Glutamatergic neuron (in vitro differentiated cells): Measurements from ENCODE around the gene TRAFD1. TPM values are rescaled to one million over a fixed set of nuclear protein-coding genes. Genes with fewer than 3 reads are reported as not detected.

Experiments used
- DNase-seq: peaks from one replicate; pipeline ENCODE4 v3.0.0; 2022
- H3K27ac Mint-ChIP-seq: one replicate; pipeline ENCODE4 v1.8.0; 2020; ENCODE audit warnings: mild to moderate bottlenecking, mixed read lengths, inconsistent platforms; ENCODE audit not compliant: unreplicated experiment
- H3K27me3 Mint-ChIP-seq: one replicate; pipeline ENCODE4 v1.8.0; 2020; ENCODE audit warnings: mild to moderate bottlenecking, moderate library complexity, mixed read lengths, inconsistent platforms; ENCODE audit not compliant: unreplicated experiment
- H3K36me3 Mint-ChIP-seq: one replicate; pipeline ENCODE4 v1.8.0; 2020; ENCODE audit warnings: mild to moderate bottlenecking, mixed read lengths, inconsistent platforms; ENCODE audit not compliant: unreplicated experiment
- H3K4me1 Mint-ChIP-seq: one replicate; pipeline ENCODE4 v1.8.0; 2020; ENCODE audit warnings: mild to moderate bottlenecking, low read depth, mixed read lengths, inconsistent platforms; ENCODE audit not compliant: unreplicated experiment
- H3K4me3 Mint-ChIP-seq: one replicate; pipeline ENCODE4 v1.8.0; 2020; ENCODE audit warnings: mild to moderate bottlenecking, mixed read lengths, inconsistent platforms; ENCODE audit not compliant: unreplicated experiment
- H3K9me3 Mint-ChIP-seq: one replicate; pipeline ENCODE4 v1.8.0; 2020; ENCODE audit warnings: mild to moderate bottlenecking, moderate library complexity, mixed read lengths, inconsistent platforms; ENCODE audit not compliant: unreplicated experiment
- total RNA-seq: library from RNA; stranded (reverse); fragmentation: NEBNext Ultra II Directional; extraction: Animal tissue kit (Norgen Biotek cat#: 25700); gene quantifications from one replicate; pipeline ENCODE4 v1.2.1, GENCODE V29; 2021; ENCODE audit not compliant: unreplicated experiment
- TF ChIP-seq, protein P1 (sequence below): fragments of 200-600 bp; sonication (generic); IDR thresholded peaks from one replicate; pipeline ENCODE4 v1.5.0; 2021; ENCODE audit not compliant: partially characterized antibody, unreplicated experiment

Gene TRAFD1
- total RNA-seq, 1 donor from 2014 or later: 36.8 TPM

DNA sequence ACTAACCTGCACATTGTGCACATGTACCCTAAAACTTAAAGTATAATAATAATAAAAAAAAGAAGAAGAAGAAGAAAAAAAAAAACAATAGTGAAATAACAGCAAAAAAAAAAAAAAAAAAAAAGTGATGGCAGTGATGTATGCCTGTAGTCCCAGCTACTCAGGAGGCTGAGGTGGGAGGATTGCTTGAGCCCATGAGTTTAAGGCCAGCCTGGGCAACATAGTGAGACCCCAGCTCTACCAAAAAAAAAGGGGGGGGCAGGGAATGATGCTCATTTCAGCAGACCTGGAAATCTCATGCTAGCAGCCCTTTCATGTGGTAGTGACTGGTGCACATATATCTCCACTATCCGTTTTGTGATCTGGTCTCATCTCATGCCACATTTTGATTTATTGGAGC, 20.8 kb downstream of the TRAFD1 start:
- TF ChIP-seq, protein P1, sequence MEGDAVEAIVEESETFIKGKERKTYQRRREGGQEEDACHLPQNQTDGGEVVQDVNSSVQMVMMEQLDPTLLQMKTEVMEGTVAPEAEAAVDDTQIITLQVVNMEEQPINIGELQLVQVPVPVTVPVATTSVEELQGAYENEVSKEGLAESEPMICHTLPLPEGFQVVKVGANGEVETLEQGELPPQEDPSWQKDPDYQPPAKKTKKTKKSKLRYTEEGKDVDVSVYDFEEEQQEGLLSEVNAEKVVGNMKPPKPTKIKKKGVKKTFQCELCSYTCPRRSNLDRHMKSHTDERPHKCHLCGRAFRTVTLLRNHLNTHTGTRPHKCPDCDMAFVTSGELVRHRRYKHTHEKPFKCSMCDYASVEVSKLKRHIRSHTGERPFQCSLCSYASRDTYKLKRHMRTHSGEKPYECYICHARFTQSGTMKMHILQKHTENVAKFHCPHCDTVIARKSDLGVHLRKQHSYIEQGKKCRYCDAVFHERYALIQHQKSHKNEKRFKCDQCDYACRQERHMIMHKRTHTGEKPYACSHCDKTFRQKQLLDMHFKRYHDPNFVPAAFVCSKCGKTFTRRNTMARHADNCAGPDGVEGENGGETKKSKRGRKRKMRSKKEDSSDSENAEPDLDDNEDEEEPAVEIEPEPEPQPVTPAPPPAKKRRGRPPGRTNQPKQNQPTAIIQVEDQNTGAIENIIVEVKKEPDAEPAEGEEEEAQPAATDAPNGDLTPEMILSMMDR: no peak
- H3K36me3 Mint-ChIP-seq: no peaks in the 10 kb centered on the region
- no peak overlapping the region for H3K27ac Mint-ChIP-seq
- peaks cover 2% of the 10 kb centered on the region for H3K27me3 Mint-ChIP-seq
- no peak for DNase-seq
- H3K4me3 Mint-ChIP-seq: no peak overlapping the region
- H3K4me1 Mint-ChIP-seq: peaks cover 2% of the 10 kb centered on the region
- no peaks in the 10 kb centered on the region for H3K9me3 Mint-ChIP-seq

DNA sequence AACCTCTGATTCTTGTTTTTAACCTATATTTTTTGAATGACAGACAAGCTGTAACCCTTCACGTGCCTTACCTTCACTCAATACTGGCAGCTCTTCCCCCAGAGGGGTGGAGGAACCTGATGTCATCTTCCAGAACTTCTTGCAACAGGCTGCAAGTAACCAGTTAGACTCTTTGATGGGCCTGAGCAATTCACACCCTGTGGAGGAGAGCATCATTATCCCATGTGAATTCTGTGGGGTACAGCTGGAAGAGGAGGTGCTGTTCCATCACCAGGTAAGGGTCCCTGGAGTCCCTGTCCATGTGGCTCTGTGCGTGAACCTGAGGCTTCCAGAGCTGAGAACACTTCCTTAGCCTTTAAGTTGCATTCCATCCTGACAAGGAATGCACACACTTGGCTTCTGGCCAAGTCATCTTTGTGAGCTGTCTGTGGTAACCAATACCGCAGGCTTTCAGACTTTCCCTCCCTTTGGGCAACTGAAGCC, 22.7 kb downstream of the TRAFD1 start:
- TF ChIP-seq, protein P1: no peak
- Mint-ChIP-seq H3K27ac (no peak overlapping the region), H3K9me3 (peaks cover 7% of the 10 kb centered on the region), H3K4me1 (peaks cover 2% of the 10 kb centered on the region), H3K36me3 (peaks cover 9% of the 10 kb centered on the region), H3K4me3 (no peak overlapping the region), H3K27me3 (peaks cover 3% of the 10 kb centered on the region)
- DNase-seq: no peak

DNA sequence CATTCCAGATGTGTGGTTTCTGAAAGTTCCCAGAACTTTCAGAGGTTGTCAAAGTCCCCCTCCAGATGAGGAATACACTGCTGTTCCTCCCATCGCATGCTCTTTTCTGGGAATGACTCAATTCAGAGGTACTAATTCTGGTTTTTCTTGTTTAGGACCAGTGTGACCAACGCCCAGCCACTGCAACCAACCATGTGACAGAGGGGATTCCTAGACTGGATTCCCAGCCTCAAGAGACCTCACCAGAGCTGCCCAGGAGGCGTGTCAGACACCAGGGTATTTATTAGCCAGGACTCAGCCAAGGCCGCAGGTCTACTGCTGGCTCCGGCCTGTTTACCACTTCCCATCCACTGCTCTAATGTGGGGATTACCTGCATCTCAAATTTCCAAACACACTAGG, 24.2 kb downstream of the TRAFD1 start:
- Mint-ChIP-seq H3K27ac (no peak overlapping the region), H3K9me3 (peaks cover 9% of the 10 kb centered on the region), H3K4me3 (no peak overlapping the region), H3K4me1 (peaks cover 2% of the 10 kb centered on the region), H3K27me3 (peaks cover 3% of the 10 kb centered on the region), H3K36me3 (peaks cover 19% of the 10 kb centered on the region)
- TF ChIP-seq, protein P1: no peak
- no peak for DNase-seq

DNA sequence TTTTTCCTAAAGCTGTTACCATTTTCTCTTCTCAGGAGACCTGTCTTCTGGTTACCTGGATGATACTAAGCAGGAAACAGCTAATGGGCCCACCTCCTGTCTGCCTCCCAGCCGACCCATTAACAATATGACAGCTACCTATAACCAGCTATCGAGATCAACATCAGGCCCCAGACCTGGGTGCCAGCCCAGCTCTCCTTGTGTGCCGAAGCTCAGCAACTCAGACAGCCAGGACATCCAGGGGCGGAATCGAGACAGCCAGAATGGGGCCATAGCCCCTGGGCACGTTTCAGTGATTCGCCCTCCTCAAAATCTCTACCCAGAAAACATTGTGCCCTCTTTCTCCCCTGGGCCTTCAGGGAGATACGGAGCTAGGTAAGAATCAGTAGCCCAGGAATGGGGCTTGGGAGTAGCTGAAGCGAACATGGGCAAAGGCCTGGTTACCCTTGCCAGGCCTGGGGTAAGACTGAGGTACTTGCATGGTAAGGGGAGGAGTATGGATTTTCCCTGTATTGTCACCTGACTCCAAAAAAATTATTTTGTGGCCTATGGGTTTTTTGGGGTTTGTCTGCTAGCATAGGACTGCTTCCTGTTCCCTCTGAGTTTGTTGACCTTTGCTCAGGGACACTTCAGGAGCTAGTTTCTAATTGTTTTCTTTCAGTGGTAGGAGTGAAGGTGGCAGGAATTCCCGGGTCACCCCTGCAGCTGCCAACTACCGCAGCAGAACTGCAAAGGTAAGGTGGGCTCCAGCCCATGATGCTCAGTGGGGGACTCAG, 26.6 kb downstream of the TRAFD1 start:
- no peak for DNase-seq
- peaks cover 35% of the 10 kb centered on the region for H3K36me3 Mint-ChIP-seq
- TF ChIP-seq, protein P1: no peak
- H3K4me1 Mint-ChIP-seq: no peaks in the 10 kb centered on the region
- H3K9me3 Mint-ChIP-seq: peaks cover 20% of the 10 kb centered on the region
- peaks cover 8% of the 10 kb centered on the region for H3K27me3 Mint-ChIP-seq
- H3K27ac Mint-ChIP-seq: no peak overlapping the region
- H3K4me3 Mint-ChIP-seq: no peak overlapping the region

DNA sequence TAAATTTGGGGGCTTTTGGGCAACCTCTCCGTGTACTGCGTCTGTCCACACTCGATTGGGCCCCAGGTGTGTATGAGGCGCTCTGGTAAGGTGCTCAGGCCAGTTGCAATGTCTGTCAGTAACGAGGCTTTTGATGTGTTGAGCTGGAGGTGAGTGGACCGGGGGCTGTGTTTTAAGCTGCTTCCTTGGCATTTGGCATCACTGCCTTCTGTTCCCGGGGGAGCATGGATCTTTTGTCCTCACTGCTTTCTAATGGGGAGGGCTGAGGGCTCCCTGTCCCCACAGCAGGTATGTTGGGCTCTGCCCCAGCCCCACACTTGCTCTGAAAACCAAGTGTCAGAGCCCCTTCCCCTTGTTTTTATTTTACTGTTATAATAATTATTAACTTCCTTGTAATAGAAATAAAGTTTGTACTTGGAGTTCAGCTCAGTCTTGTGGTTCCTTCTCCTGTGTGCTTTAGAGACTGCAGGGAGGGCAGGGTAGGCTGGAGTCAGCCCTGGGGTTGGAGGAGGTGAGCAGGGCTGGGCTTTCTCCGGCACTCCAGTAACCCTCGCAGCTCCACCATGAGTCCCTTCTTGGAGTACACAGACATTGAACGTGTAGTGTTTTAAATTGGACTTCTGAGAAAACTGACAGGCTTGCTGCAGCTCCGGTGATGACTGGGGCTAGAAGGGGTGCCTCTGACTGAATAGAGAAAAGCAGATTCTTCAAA, 28.0 kb downstream of the TRAFD1 start:
- H3K27me3 Mint-ChIP-seq: peaks cover 11% of the 10 kb centered on the region
- no peak for DNase-seq
- no peaks in the 10 kb centered on the region for H3K4me1 Mint-ChIP-seq
- H3K36me3 Mint-ChIP-seq: peaks cover 46% of the 10 kb centered on the region
- no peak overlapping the region for H3K27ac Mint-ChIP-seq
- H3K4me3 Mint-ChIP-seq: no peak overlapping the region
- TF ChIP-seq, protein P1: no peak
- peaks cover 20% of the 10 kb centered on the region for H3K9me3 Mint-ChIP-seq
